Measurements from ENCODE around the gene NFAM1. TPM values are rescaled to one million over a fixed set of nuclear protein-coding genes. Genes with fewer than 3 reads are reported as not detected.

Gene NFAM1
- total and polyA plus RNA-seq, 11 donors, result 0.33 to 13.5 (median 1.2) TPM

GRCh38 chr22:42368379-42369249, 63.6 kb downstream of the NFAM1 start:
- ATAC-seq (peak in 1 of 4 donors; percentile 1), DNase-seq (no peak)
- peak overlapping the region in 5 of 12 donors; percentile 14 to 79 (median 32) for H3K27ac ChIP-seq
- intact Hi-C loops (cut with DNase I), result loop anchor here in 1 of 10 donors (5.0 kb wide), 1 partner anchor 276 kb away; the partner anchor contains the start of gene NDUFA6
- WGBS, 4 donors, result 2 to 4% (median 3%) methylated on average over 18 to 86 of the region's 86 CpGs
- no peaks in the 10 kb centered on the region for H3K36me3 ChIP-seq
- peaks cover 0 to 50% (median 30%) of the 10 kb centered on the region in 12 donors for H3K4me1 ChIP-seq
- H3K9me3 ChIP-seq, result no peaks in the 10 kb centered on the region
- peak overlapping the region; percentile 27 to 75 (median 62) for H3K4me3 ChIP-seq
- no peak for TF ChIP-seq POLR2A (IDR thresholded peaks at IDR 0.05)
- TF ChIP-seq CTCF (IDR thresholded peaks at IDR 0.05), result no peak
- H3K27me3 ChIP-seq, result peaks cover 0 to 47% (median 7%) of the 10 kb centered on the region in 9 donors

- DNase-seq (peak in 1 of 5 donors; percentile 56), ATAC-seq (no peak)
- WGBS, 4 donors, result 15 to 34% (median 17%) methylated on average over 8 to 11 of the region's 11 CpGs
- H3K36me3 ChIP-seq, result no peaks in the 10 kb centered on the region
- no peak for TF ChIP-seq POLR2A (IDR thresholded peaks at IDR 0.05)
- no peak for TF ChIP-seq CTCF (IDR thresholded peaks at IDR 0.05)
- intact Hi-C loops (cut with DNase I), result loop anchor here in 1 of 10 donors (5.0 kb wide), 1 partner anchor 276 kb away; the partner anchor contains the start of gene NDUFA6
- no peaks in the 10 kb centered on the region for H3K9me3 ChIP-seq
- peaks cover 0 to 50% (median 30%) of the 10 kb centered on the region in 12 donors for H3K4me1 ChIP-seq
- peak overlapping the region in 11 of 12 donors; percentile 27 to 75 (median 64) for H3K4me3 ChIP-seq
- H3K27me3 ChIP-seq, result peaks cover 0 to 47% (median 7%) of the 10 kb centered on the region in 9 donors
- peak overlapping the region in 3 of 12 donors; percentile 32 to 79 (median 47) for H3K27ac ChIP-seq
These were observed 64.2 kb downstream of the NFAM1 start for GRCh38 chr22:42367980-42368378.

- Histone ChIP-seq H3K9me3 (no peaks in the 10 kb centered on the region), H3K27ac (peak overlapping the region in 5 of 12 donors; percentile 10 to 79 (median 46)), H3K36me3 (no peaks in the 10 kb centered on the region), H3K4me1 (peaks cover 0 to 50% (median 30%) of the 10 kb centered on the region in 12 donors), H3K4me3 (peak overlapping the region in 1 of 12 donors; percentile 67), H3K27me3 (peaks cover 0 to 47% (median 7%) of the 10 kb centered on the region in 9 donors)
- ATAC-seq (peak in 2 of 4 donors; percentile 46 to 58), DNase-seq (peak in 2 of 5 donors; percentile 64 to 70)
- intact Hi-C loops (cut with DNase I), result loop anchor here in 1 of 10 donors (5.0 kb wide), 1 partner anchor 275 kb away; the partner anchor contains the start of gene NDUFA6
- 61 to 71% (median 65%) methylated on average over 6 to 8 of the region's 8 CpGs for WGBS, 4 donors
- TF ChIP-seq CTCF (IDR thresholded peaks at IDR 0.05) (no peak), POLR2A (IDR thresholded peaks at IDR 0.05) (no peak)
These were observed 65.2 kb downstream of the NFAM1 start for GRCh38 chr22:42366806-42367581.
